ENCODE data around the gene GCG. TPM values are rescaled to one million over a fixed set of nuclear protein-coding genes. Genes with fewer than 3 reads are reported as not detected.

The GCG gene
- total and polyA plus RNA-seq, 10 of the 15 experiments (the other 5 are each of a cell fraction or from before 2014, with no cell fraction given): not detected

- TF ChIP-seq MLLT1 (IDR thresholded peaks at IDR 0.05) (no peak), MXI1 (IDR thresholded peaks at IDR 0.05; ENCODE audit: low read depth, low read length) (no peak), TBL1XR1 (IDR thresholded peaks at IDR 0.05; ENCODE audit: low read depth, low read length) (no peak), ZNF24 (IDR thresholded peaks at IDR 0.05) (no peak), SMAD1 (IDR thresholded peaks at IDR 0.05; ENCODE audit: low read depth, partially characterized antibody) (no peak), IKZF2 (IDR thresholded peaks at IDR 0.05) (peak; percentile 8 to 21; a peak in 2 of 4 replicates), YY1 (IDR thresholded peaks at IDR 0.05; ENCODE audit: low read depth, low read length) (no peak), HDGF (IDR thresholded peaks at IDR 0.05) (no peak), MTA2 (IDR thresholded peaks at IDR 0.05; ENCODE audit: low read depth) (peak; percentile 86), EP300 (IDR thresholded peaks at IDR 0.05; ENCODE audit: borderline replicate concordance in 1 of 2, control insufficient read depth in 1 of 2, low read depth in 2 of 2, low read length in 2 of 2) (no peak), NFXL1 (IDR thresholded peaks at IDR 0.05; ENCODE audit: borderline replicate concordance) (no peak), CEBPB (IDR thresholded peaks at IDR 0.05; ENCODE audit: borderline replicate concordance in 1 of 2, low read depth in 2 of 2, low read length in 2 of 2) (no peak), SREBF1 (IDR thresholded peaks at IDR 0.05; ENCODE audit: low read length) (no peak), SMAD5 (IDR thresholded peaks at IDR 0.05; ENCODE audit: low read depth) (no peak)
Observed at GRCh38 chr2:162126527-162126926, 25.5 kb downstream of the GCG start (continued).

Data from GM12878 (cell line).